CD4-positive, alpha-beta memory T cell (primary cell): ENCODE data around the gene AK8. TPM values are rescaled to one million over a fixed set of nuclear protein-coding genes. Genes with fewer than 3 reads are reported as not detected.

Experiments
- CTCF ChIA-PET: fragments of 350-600 bp; sonication (Branson Sonifier 250); formaldehyde crosslinking; loops from one replicate; lab custom pipeline; 2021; ENCODE audit warnings: inconsistent platforms; ENCODE audit not compliant: partially characterized antibody; lab: Charles Lee
- POLR2A ChIA-PET: fragments of 350-600 bp; sonication (Branson Sonifier 250); formaldehyde crosslinking; loops from one replicate; lab custom pipeline; 2021; ENCODE audit not compliant: partially characterized antibody; lab: Charles Lee
- DNase-seq, 5 donors: peaks; one replicate each; pipeline versions ENCODE4 v3.0.0 to v3.0.0-alpha.2; 2020 to 2022; ENCODE audit warnings: mixed read lengths in 1 of 5
- H3K27ac ChIP-seq: one replicate; pipeline ENCODE4 v1.7.0; 2013; ENCODE audit warnings: low read depth, low read length
- H3K27me3 ChIP-seq: 2 replicates; pipeline ENCODE4 v1.7.0; 2013; ENCODE audit warnings: mild to moderate bottlenecking, low read length, moderate library complexity; ENCODE audit not compliant: insufficient read depth
- H3K36me3 ChIP-seq: 2 replicates; pipeline ENCODE4 v1.7.0; 2013; ENCODE audit warnings: mild to moderate bottlenecking, low read length, moderate library complexity; ENCODE audit not compliant: insufficient read depth
- H3K4me1 ChIP-seq: 2 replicates; pipeline ENCODE4 v1.7.0; 2013; ENCODE audit warnings: mild to moderate bottlenecking, low read length, moderate library complexity; ENCODE audit not compliant: insufficient read depth
- H3K4me3 ChIP-seq, 2 donors: one replicate each; pipeline ENCODE4 v1.7.0; 2013; ENCODE audit warnings: low read length in 2 of 2, mild to moderate bottlenecking in 1 of 2
- H3K9me3 ChIP-seq, 2 donors: one replicate each; pipeline ENCODE4 v1.7.0; 2013; ENCODE audit warnings: low read length in 2 of 2, control low read depth in 1 of 2; ENCODE audit not compliant: control insufficient read depth in 1 of 2
- H3K27ac Mint-ChIP-seq, 7 donors: one replicate each; pipeline ENCODE4 v1.8.0; 2020 to 2021; ENCODE audit warnings: mixed read lengths in 7 of 7, mild to moderate bottlenecking in 6 of 7, inconsistent platforms in 3 of 7, moderate library complexity in 3 of 7
- H3K27me3 Mint-ChIP-seq, 2 donors: one replicate each; pipeline ENCODE4 v1.8.0; 2020 to 2021; ENCODE audit warnings: mixed read lengths in 2 of 2
- H3K36me3 Mint-ChIP-seq, 2 donors: one replicate each; pipeline ENCODE4 v1.8.0; 2020 to 2021; ENCODE audit warnings: mixed read lengths in 2 of 2, inconsistent platforms in 1 of 2, mild to moderate bottlenecking in 1 of 2
- H3K4me1 Mint-ChIP-seq, 4 donors: one replicate each; pipeline ENCODE4 v1.8.0; 2020 to 2021; ENCODE audit warnings: mixed read lengths in 4 of 4, mild to moderate bottlenecking in 1 of 4
- H3K4me3 Mint-ChIP-seq, 8 donors: one replicate each; pipeline ENCODE4 v1.8.0; 2020 to 2021; ENCODE audit warnings: mixed read lengths in 8 of 8, mild to moderate bottlenecking in 7 of 8, moderate library complexity in 6 of 8, inconsistent platforms in 3 of 8
- H3K9me3 Mint-ChIP-seq, 8 donors: one replicate each; pipeline ENCODE4 v1.8.0; 2020 to 2021; ENCODE audit warnings: mixed read lengths in 8 of 8, mild to moderate bottlenecking in 5 of 8, inconsistent platforms in 3 of 8, moderate library complexity in 1 of 8
- intact Hi-C: fragments of 100-400 bp; cut with micrococcal nuclease; formaldehyde crosslinking; loops from one replicate; pipeline ENCODE4 v1.15.1; 2023
- polyA plus RNA-seq, 2 donors: library from polyadenylated mRNA; unstranded; fragments of 300-500 nt; fragmentation: Illumina TruSeq; gene quantifications; one replicate each; pipeline ENCODE4 v1.2.3, GENCODE V29; 2021
- total RNA-seq, 2 experiments: library from RNA; stranded (reverse); gene quantifications; one replicate each; pipeline ENCODE4 v1.2.3, GENCODE V29; 2021

The AK8 gene
- total and polyA plus RNA-seq, 4 experiments from 2014 or later, result 0.28 TPM; not detected in 3

- Mint-ChIP-seq H3K27ac (peak overlapping the region in 4 of 7 donors; percentile 37 to 99 (median 48)), H3K4me3 (peak overlapping the region; percentile 23 to 99 (median 98)), H3K36me3 (peaks cover 3 to 8% of the 10 kb centered on the region in 2 donors), H3K4me1 (peaks cover 15 to 37% (median 16%) of the 10 kb centered on the region in 4 donors), H3K27me3 (no peaks in the 10 kb centered on the region), H3K9me3 (peaks cover 0 to 5% (median 0%) of the 10 kb centered on the region in 8 donors)
- Histone ChIP-seq H3K9me3 (no peaks in the 10 kb centered on the region), H3K4me1 (peaks cover 16% of the 10 kb centered on the region), H3K27ac (peak overlapping the region; percentile 68), H3K4me3 (peak overlapping the region in 1 of 2 donors; percentile 85), H3K36me3 (no peaks in the 10 kb centered on the region), H3K27me3 (no peaks in the 10 kb centered on the region)
- intact Hi-C loops, result no loop called here
- POLR2A ChIA-PET, result interaction anchor here (0.6 to 3.0 kb wide), 3 partner anchors 100 to 377 kb away, joined by 3 to 38 read pairs (median 4); partner anchors contain the start of genes CFAP77, DDX31 and GTF3C4
- no peak for DNase-seq
- CTCF ChIA-PET, result interaction anchor here (1.6 kb wide), 1 partner anchor 10 kb away, joined by 4 read pairs; no protein-coding TSS in a partner anchor
These were observed 107.2 kb downstream of the AK8 start for GRCh38 chr9:132770770-132771310.

GRCh38 chr9:132769906-132770769 is 107.9 kb downstream of the AK8 start:
- H3K4me3 Mint-ChIP-seq, result peak overlapping the region; percentile 95 to 100 (median 99)
- Histone ChIP-seq H3K4me3 (peak overlapping the region; percentile 83 to 85), H3K27me3 (no peaks in the 10 kb centered on the region), H3K9me3 (no peaks in the 10 kb centered on the region), H3K36me3 (no peaks in the 10 kb centered on the region), H3K4me1 (peaks cover 16% of the 10 kb centered on the region), H3K27ac (peak overlapping the region; percentile 68)
- POLR2A ChIA-PET, result interaction anchor here (0.6 to 3.0 kb wide), 10 partner anchors 12 to 415 kb away, joined by 3 to 38 read pairs (median 4); partner anchors contain the start of genes CFAP77, DDX31, GTF3C4 and SETX
- CTCF ChIA-PET, result interaction anchor here (1.0 to 2.0 kb wide), 7 partner anchors 9 to 101 kb away, joined by 3 to 8 read pairs (median 4); partner anchors contain the start of gene DDX31
- H3K4me1 Mint-ChIP-seq, result peaks cover 15 to 37% (median 16%) of the 10 kb centered on the region in 4 donors
- H3K36me3 Mint-ChIP-seq, result peaks cover 3 to 8% of the 10 kb centered on the region in 2 donors
- peaks cover 0 to 5% (median 0%) of the 10 kb centered on the region in 8 donors for H3K9me3 Mint-ChIP-seq
- peak overlapping the region; percentile 87 to 99 (median 98) for H3K27ac Mint-ChIP-seq
- no peaks in the 10 kb centered on the region for H3K27me3 Mint-ChIP-seq
- DNase-seq, result peak; percentile 54 to 74 (median 69)
- intact Hi-C loops, result loop anchor here (1.0 to 5.0 kb wide), 3 partner anchors 30 to 263 kb away; partner anchors contain the start of gene GTF3C4

- Histone ChIP-seq H3K9me3 (no peaks in the 10 kb centered on the region), H3K27me3 (no peaks in the 10 kb centered on the region)
- intact Hi-C loops, result loop anchor here (1.0 to 5.0 kb wide), 3 partner anchors 31 to 262 kb away; partner anchors contain the start of gene GTF3C4
These were observed 108.9 kb downstream of the AK8 start for GRCh38 chr9:132768932-132769905.

GRCh38 chr9:132763574-132763973 is 114.5 kb downstream of the AK8 start:
- no peaks in the 10 kb centered on the region for H3K9me3 ChIP-seq
- H3K27ac ChIP-seq, result no peak overlapping the region
- H3K27ac Mint-ChIP-seq, result no peak overlapping the region
- H3K4me1 Mint-ChIP-seq, result peaks cover 3 to 7% (median 6%) of the 10 kb centered on the region in 4 donors
- ChIA-PET CTCF (no interaction called here), POLR2A (no interaction called here)
- no peak for DNase-seq
- H3K36me3 ChIP-seq, result no peaks in the 10 kb centered on the region
- peaks cover 0 to 2% (median 0%) of the 10 kb centered on the region in 8 donors for H3K9me3 Mint-ChIP-seq
- no peaks in the 10 kb centered on the region for H3K36me3 Mint-ChIP-seq
- intact Hi-C loops, result no loop called here
- no peaks in the 10 kb centered on the region for H3K27me3 ChIP-seq
- no peak overlapping the region for H3K4me3 ChIP-seq
- peaks cover 2% of the 10 kb centered on the region for H3K4me1 ChIP-seq
- H3K4me3 Mint-ChIP-seq, result peak overlapping the region in 1 of 8 donors; percentile 41
- H3K27me3 Mint-ChIP-seq, result peaks cover 0 to 9% of the 10 kb centered on the region in 2 donors

More at GRCh38 chr9:132768932-132769905, 108.9 kb downstream of the AK8 start:
- Mint-ChIP-seq H3K4me3 (peak overlapping the region; percentile 95 to 100 (median 99)), H3K9me3 (peaks cover 0 to 5% (median 0%) of the 10 kb centered on the region in 8 donors), H3K27me3 (no peaks in the 10 kb centered on the region), H3K27ac (peak overlapping the region; percentile 87 to 99 (median 98)), H3K4me1 (peaks cover 15 to 37% (median 16%) of the 10 kb centered on the region in 4 donors), H3K36me3 (peaks cover 3 to 8% of the 10 kb centered on the region in 2 donors)
- Histone ChIP-seq H3K36me3 (no peaks in the 10 kb centered on the region), H3K4me3 (peak overlapping the region; percentile 83 to 85), H3K27ac (peak overlapping the region; percentile 68), H3K4me1 (peaks cover 16% of the 10 kb centered on the region)
- CTCF ChIA-PET, result interaction anchor here (0.7 to 2.0 kb wide), 8 partner anchors 9 to 100 kb away, joined by 3 to 8 read pairs (median 4); partner anchors contain the start of gene DDX31
- DNase-seq, result peak; percentile 57 to 75 (median 62)
- POLR2A ChIA-PET, result interaction anchor here (0.6 to 3.0 kb wide), 11 partner anchors 11 to 1035 kb away, joined by 3 to 38 read pairs (median 4); partner anchors contain the start of genes CFAP77, DDX31, GTF3C4 and SETX

GRCh38 chr9:132762896-132763295 is 115.2 kb downstream of the AK8 start:
- intact Hi-C loops, result no loop called here
- no peak overlapping the region for H3K27ac Mint-ChIP-seq
- H3K4me3 Mint-ChIP-seq, result no peak overlapping the region
- no peak for DNase-seq
- peaks cover 3 to 5% (median 4%) of the 10 kb centered on the region in 4 donors for H3K4me1 Mint-ChIP-seq
- CTCF ChIA-PET, result no interaction called here
- H3K27me3 Mint-ChIP-seq, result peaks cover 2 to 13% of the 10 kb centered on the region in 2 donors
- Histone ChIP-seq H3K4me3 (no peak overlapping the region), H3K4me1 (no peaks in the 10 kb centered on the region), H3K27ac (no peak overlapping the region), H3K27me3 (no peaks in the 10 kb centered on the region), H3K36me3 (no peaks in the 10 kb centered on the region), H3K9me3 (no peaks in the 10 kb centered on the region)
- peaks cover 0 to 2% (median 0%) of the 10 kb centered on the region in 8 donors for H3K9me3 Mint-ChIP-seq
- H3K36me3 Mint-ChIP-seq, result no peaks in the 10 kb centered on the region
- POLR2A ChIA-PET, result no interaction called here

- Mint-ChIP-seq H3K27me3 (peaks cover 5 to 13% of the 10 kb centered on the region in 2 donors), H3K36me3 (no peaks in the 10 kb centered on the region), H3K4me3 (no peak overlapping the region), H3K4me1 (no peaks in the 10 kb centered on the region), H3K9me3 (peaks cover 0 to 2% (median 0%) of the 10 kb centered on the region in 8 donors), H3K27ac (no peak overlapping the region)
- Histone ChIP-seq H3K27ac (no peak overlapping the region), H3K27me3 (no peaks in the 10 kb centered on the region), H3K36me3 (no peaks in the 10 kb centered on the region), H3K9me3 (no peaks in the 10 kb centered on the region), H3K4me3 (no peak overlapping the region), H3K4me1 (no peaks in the 10 kb centered on the region)
- POLR2A ChIA-PET, result no interaction called here
- DNase-seq, result no peak
- CTCF ChIA-PET, result interaction anchor here (0.6 kb wide), 1 partner anchor 13 kb away, joined by 3 read pairs; no protein-coding TSS in a partner anchor
- intact Hi-C loops, result no loop called here
These were observed 116.5 kb downstream of the AK8 start for GRCh38 chr9:132761602-132762001.
